ENCODE results near the gene CARS2.
"Not testable (repeated sequence)": the region's sequence is repeated elsewhere in the genome, so short reads cannot be mapped to it uniquely, and the experiment has no call there.

CARS2 gene

DNA sequence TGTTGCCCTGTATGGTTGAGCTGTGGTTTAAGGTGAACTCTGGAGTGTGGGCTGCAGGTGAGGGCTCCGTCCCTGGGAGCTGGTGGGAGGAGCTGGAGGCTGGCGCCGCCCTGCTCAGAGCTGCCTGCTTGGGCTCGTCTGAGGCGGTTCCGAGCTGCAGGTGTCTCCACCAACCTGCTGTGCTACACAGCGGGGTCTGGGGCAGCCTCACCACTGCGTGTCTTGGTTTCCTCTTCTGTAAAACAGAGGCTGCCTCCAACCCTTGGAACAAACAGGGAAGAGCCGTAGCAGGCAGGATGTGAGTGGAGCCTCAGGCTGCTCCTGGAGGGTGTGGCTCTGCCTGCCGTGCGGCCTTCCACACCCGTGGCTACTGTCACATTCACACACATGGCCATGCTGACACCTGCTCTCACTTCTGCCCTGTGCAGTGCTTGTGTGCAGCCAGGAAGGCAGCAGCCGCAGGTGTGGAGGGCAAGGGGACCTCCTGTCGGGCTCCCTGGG lies 69.2 kb downstream of the CARS2 start:
- H3K4me3 ChIP-seq (ENCODE audit: low read length), result no peak overlapping the region
- peak; percentile 33 for DNase-seq (ENCODE audit: low read depth)
- TF ChIP-seq CTCF (IDR thresholded peaks at IDR 0.05; ENCODE audit: insufficient read depth, low read depth, low read length, missing control alignments), result no peak

- no peak overlapping the region for H3K4me3 ChIP-seq (ENCODE audit: low read length)
- no peak for TF ChIP-seq CTCF (IDR thresholded peaks at IDR 0.05; ENCODE audit: insufficient read depth, low read depth, low read length, missing control alignments)
- no peak for DNase-seq (ENCODE audit: low read depth)
Observed at GRCh38 chr13:110636053-110636475, 69.9 kb downstream of the CARS2 start.

DNA sequence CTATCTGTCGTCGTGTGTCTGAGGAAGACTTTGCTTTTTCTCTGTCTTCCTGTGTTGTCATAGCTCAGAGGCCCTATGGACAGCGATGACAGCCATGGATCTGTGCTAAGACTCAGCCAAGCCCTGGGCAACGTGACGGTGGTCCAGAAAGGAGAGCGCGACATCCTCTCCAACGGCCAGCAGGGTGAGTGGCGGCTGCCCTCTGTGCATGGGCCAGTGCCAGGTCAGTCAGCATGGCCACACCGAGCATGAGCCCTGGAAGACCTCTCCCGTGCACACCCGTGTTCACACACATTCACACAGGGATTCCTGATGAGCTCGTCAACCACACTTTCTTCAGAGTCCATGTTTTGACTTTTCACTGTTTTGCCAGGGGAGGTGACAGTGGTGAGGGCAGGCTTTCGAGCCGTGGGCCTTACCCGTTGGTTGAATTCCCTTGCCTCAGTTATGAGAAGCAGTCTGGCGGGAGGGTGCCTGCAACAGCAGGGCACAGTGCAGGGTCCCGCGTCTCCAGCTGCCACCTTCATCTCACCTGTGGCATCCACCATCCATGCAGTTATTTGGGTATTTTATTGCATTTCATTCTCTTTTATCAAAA lies 70.4 kb downstream of the CARS2 start:
- TF ChIP-seq CTCF (IDR thresholded peaks at IDR 0.05; ENCODE audit: insufficient read depth, low read depth, low read length, missing control alignments), result no peak
- no peak overlapping the region for H3K4me3 ChIP-seq (ENCODE audit: low read length)
- no peak for DNase-seq (ENCODE audit: low read depth)

- TF ChIP-seq CTCF (IDR thresholded peaks at IDR 0.05; ENCODE audit: insufficient read depth, low read depth, low read length, missing control alignments), result no peak
- no peak for DNase-seq (ENCODE audit: low read depth)
- no peak overlapping the region for H3K4me3 ChIP-seq (ENCODE audit: low read length)
Observed at GRCh38 chr13:110634558-110634957, 71.4 kb downstream of the CARS2 start.

- no peak for DNase-seq (ENCODE audit: low read depth)
- no peak overlapping the region for H3K4me3 ChIP-seq (ENCODE audit: low read length)
- no peak for TF ChIP-seq CTCF (IDR thresholded peaks at IDR 0.05; ENCODE audit: insufficient read depth, low read depth, low read length, missing control alignments)
Observed at GRCh38 chr13:110633776-110634175, 72.1 kb downstream of the CARS2 start.

DNA sequence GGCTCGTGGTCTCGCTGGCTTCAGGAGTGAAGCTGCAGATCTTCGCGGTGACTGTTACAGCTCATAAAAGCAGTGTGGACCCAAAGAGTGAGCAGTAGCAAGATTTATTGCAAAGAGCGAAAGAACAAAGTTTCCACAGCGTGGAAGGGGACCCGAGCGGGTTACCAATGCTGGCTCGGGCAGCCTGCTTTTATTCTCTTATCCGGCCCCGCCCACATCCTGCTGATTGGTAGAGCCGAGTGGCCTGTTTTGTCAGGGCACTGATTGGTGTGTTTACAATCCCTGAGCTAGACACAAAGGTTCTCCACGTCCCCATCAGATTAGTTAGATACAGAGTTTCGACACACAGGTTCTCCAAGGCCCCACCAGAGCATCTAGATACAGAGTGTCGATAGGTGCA lies 73.7 kb downstream of the CARS2 start:
- not testable (repeated sequence) for H3K4me3 ChIP-seq (ENCODE audit: low read length); DNase-seq (ENCODE audit: low read depth)

- no peak for TF ChIP-seq CTCF (IDR thresholded peaks at IDR 0.05; ENCODE audit: insufficient read depth, low read depth, low read length, missing control alignments)
- H3K4me3 ChIP-seq (ENCODE audit: low read length), result no peak overlapping the region
- no peak for DNase-seq (ENCODE audit: low read depth)
Observed at GRCh38 chr13:110630566-110631119, 75.3 kb downstream of the CARS2 start.

All from epithelial cell of esophagus (primary cell).